AG10803 (cell line): ENCODE results near the gene LYSMD2.

ENCODE experiments used
- DNase-seq: peaks from one replicate; pipeline ENCODE4 v3.0.0; 2010; ENCODE audit warnings: low read depth
- H3K4me3 ChIP-seq: 2 replicates; pipeline ENCODE4 v1.5.1; 2011; ENCODE audit warnings: mild to moderate bottlenecking, low read length, control low read depth
- TF ChIP-seq, protein P1 (sequence below): conservative IDR thresholded peaks from 2 replicates; pipeline ENCODE4 v1.5.1; 2011; ENCODE audit warnings: mild to moderate bottlenecking, low read length, control low read depth, inconsistent platforms

Gene LYSMD2

DNA sequence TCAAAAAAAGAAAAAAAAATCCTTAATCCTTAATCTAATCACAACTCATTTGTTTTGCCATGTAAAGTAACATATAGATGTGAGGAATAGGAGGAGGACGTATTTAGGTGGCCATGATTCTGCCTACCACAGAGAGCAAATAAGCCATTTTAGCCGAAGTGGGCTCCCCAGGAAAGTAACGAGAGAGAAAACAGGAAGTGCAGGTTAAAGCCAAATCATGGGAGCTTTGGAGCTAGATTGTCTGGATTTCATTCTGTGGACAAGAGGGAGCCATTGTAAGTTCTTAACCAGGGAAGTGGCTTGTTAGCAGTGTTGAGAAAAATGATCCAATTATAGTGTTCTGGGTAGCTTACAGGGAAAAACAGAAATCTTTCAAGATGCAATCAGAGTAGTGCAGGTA, 23.4 kb upstream of the LYSMD2 start:
- no peak overlapping the region for H3K4me3 ChIP-seq
- no peak for DNase-seq
- TF ChIP-seq, protein P1, sequence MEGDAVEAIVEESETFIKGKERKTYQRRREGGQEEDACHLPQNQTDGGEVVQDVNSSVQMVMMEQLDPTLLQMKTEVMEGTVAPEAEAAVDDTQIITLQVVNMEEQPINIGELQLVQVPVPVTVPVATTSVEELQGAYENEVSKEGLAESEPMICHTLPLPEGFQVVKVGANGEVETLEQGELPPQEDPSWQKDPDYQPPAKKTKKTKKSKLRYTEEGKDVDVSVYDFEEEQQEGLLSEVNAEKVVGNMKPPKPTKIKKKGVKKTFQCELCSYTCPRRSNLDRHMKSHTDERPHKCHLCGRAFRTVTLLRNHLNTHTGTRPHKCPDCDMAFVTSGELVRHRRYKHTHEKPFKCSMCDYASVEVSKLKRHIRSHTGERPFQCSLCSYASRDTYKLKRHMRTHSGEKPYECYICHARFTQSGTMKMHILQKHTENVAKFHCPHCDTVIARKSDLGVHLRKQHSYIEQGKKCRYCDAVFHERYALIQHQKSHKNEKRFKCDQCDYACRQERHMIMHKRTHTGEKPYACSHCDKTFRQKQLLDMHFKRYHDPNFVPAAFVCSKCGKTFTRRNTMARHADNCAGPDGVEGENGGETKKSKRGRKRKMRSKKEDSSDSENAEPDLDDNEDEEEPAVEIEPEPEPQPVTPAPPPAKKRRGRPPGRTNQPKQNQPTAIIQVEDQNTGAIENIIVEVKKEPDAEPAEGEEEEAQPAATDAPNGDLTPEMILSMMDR: no peak

DNA sequence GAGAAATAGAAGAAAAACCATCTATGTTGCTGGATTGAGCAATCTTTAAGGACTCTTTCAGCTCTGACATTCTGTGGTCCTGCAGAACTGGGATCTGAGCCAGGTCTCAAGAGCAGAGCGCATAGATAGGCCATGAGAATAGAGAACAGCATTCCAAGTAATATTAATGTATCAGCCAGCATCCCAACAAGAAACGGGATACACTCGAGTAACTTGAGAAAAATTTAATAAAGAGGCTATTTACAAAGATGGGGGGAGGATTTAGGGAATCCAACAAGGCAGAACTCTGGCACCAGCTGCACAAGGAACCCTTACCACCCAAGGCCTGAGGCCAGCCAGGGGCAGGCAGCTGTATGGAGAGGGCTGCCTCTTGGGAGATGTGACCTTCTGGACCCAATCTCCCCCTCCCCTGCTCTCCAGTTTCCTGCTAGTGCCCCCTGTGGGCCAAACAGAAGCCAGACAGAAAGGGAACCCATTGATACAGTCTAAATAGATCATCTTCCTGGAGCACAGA, 22.2 kb upstream of the LYSMD2 start:
- TF ChIP-seq, protein P1: peak; percentile 48
- H3K4me3 ChIP-seq: no peak overlapping the region
- peak; percentile 98 for DNase-seq

- peak; percentile 76 for DNase-seq
- no peak overlapping the region for H3K4me3 ChIP-seq
- TF ChIP-seq, protein P1: no peak
These were observed 21.2 kb upstream of the LYSMD2 start for GRCh38 chr15:51758645-51759044.

DNA sequence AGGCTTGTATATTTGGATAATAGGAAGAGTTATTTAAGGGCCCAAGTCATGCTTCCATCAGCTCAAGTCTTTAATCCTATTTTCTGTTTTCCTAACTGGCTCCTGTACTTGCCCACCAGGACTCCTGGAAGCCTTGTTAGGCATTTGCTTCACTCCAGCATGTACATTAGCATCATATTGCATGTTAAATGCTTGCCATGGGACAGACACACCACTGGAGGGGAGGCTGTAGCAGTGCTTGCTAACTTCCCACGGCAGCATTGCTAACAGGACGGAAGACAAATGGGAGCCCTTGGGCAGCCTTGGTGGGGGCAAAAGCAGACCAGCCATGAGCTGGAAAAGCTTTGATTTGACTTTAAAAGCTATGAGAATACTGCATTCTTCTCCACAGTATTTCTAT, 20.0 kb upstream of the LYSMD2 start:
- TF ChIP-seq, protein P1: no peak
- DNase-seq: no peak
- no peak overlapping the region for H3K4me3 ChIP-seq

DNA sequence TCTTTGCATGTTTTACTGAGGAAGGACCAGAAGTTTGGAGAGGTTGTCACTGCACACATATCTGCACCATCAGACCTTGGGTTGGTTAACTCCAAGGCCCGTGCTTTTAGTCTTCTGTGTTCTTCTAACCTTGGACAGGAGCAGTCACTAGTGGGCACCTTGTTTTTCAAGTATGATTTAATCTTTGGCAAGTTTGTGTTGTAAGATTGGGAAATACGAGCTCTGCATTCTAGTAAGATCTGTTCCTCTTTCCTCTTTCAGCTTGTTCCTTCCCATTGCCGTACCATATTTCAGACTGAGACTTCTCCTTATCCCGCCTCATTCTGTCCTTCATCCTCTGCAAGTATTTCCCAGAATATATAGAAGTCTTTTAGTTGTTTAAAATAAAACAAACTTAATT, 19.0 kb upstream of the LYSMD2 start:
- TF ChIP-seq, protein P1: no peak
- no peak overlapping the region for H3K4me3 ChIP-seq
- no peak for DNase-seq

DNA sequence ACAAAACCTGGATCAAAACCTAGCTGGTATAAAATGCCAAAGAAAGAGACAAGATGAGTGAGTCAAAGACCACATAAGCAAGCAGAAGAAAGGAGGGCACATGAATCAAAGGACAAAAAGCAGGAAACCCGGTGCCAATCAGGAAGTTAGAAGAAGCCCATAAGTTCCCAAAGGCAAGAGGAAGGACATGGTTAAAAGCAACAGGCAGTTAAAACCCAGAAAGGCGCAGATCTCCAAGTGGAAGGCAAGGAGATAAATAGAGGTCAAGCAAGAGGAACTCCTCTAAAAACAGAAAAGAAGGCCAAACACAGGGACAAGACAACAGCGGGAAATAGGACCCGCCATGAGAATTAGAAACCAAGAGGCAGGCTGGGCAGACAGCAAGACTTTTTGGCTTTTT, 18.3 kb upstream of the LYSMD2 start:
- DNase-seq: no peak
- TF ChIP-seq, protein P1: no peak
- no peak overlapping the region for H3K4me3 ChIP-seq

- TF ChIP-seq, protein P1: no peak
These were observed 16.8 kb upstream of the LYSMD2 start for GRCh38 chr15:51754267-51754666.

More at GRCh38 chr15:51754267-51754666, 16.8 kb upstream of the LYSMD2 start:
- no peak overlapping the region for H3K4me3 ChIP-seq
- no peak for DNase-seq
